Mucosa of rectum (tissue), 2 donors: ENCODE results near the gene SHMT2.

Source experiments
- H3K27ac ChIP-seq, 2 donors: one replicate each; pipeline ENCODE4 v1.7.0; 2013; ENCODE audit warnings: inconsistent platforms in 2 of 2, low read depth in 2 of 2, low read length in 2 of 2
- H3K27me3 ChIP-seq, 2 donors: one replicate each; pipeline ENCODE4 v1.7.0; 2013; ENCODE audit warnings: low read length in 2 of 2; ENCODE audit not compliant: control insufficient read depth in 2 of 2, insufficient read depth in 2 of 2
- H3K36me3 ChIP-seq, 2 donors: one replicate each; pipeline ENCODE4 v1.7.0; 2013; ENCODE audit warnings: low read length in 2 of 2; ENCODE audit not compliant: control insufficient read depth in 2 of 2, insufficient read depth in 2 of 2
- H3K4me1 ChIP-seq, 2 donors: one replicate each; pipeline ENCODE4 v1.7.0; 2013; ENCODE audit warnings: low read length in 2 of 2, mild to moderate bottlenecking in 1 of 2; ENCODE audit not compliant: control insufficient read depth in 2 of 2, insufficient read depth in 2 of 2
- H3K4me3 ChIP-seq, 2 donors: one replicate each; pipeline ENCODE4 v1.7.0; 2013; ENCODE audit warnings: low read length in 2 of 2
- H3K9ac ChIP-seq, 2 donors: one replicate each; pipeline ENCODE4 v1.7.0; 2013; ENCODE audit warnings: low read length in 2 of 2, low read depth in 1 of 2, mild to moderate bottlenecking in 1 of 2
- H3K9me3 ChIP-seq, 2 donors: one replicate each; pipeline ENCODE4 v1.7.0; 2013; ENCODE audit warnings: low read length in 2 of 2; ENCODE audit not compliant: control insufficient read depth in 2 of 2
- donor health status: healthy.
- donor health status: Normal muscosa, but diverticular disease.

SHMT2 gene

DNA sequence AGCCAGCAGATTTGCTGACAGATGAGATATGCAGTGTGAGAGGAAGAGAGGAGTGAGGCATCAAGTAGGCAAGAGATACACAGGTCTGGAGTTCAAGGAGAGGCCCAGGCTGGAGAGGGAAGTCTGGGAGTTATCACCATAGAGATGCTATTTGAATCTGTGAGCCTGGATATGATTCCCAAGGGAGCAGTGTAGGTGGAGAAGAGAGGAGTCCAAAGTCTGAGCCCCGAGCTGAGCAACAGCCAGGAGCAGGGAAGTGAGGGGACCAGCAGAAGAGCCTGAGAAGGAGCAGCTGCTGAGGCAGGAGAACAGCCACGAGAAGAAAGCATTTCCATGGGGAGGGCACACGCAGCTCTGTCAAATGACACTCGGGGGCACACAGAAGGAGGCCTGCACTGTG lies 33.1 kb upstream of the SHMT2 start:
- Histone ChIP-seq H3K4me3 (no peak overlapping the region), H3K9me3 (no peaks in the 10 kb centered on the region), H3K27me3 (no peaks in the 10 kb centered on the region), H3K36me3 (peaks cover 80 to 90% of the 10 kb centered on the region in 2 donors), H3K27ac (no peak overlapping the region), H3K9ac (no peak overlapping the region), H3K4me1 (no peaks in the 10 kb centered on the region)

DNA sequence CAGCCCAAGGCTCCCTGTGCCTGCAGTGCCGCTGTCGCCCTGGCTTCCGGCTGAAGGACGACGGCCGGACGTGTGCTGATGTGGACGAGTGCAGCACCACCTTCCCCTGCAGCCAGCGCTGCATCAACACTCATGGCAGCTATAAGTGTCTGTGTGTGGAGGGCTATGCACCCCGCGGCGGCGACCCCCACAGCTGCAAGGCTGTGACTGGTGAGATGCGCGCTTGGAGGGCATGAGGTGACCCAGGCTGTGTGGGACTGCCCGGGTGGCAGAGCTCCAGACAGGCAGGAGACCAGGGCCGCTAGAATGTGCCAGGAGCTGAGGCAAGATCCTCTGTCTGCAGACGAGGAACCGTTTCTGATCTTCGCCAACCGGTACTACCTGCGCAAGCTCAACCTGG lies 32.6 kb upstream of the SHMT2 start:
- Histone ChIP-seq H3K9ac (no peak overlapping the region), H3K36me3 (peaks cover 80 to 90% of the 10 kb centered on the region in 2 donors), H3K4me1 (no peaks in the 10 kb centered on the region)

DNA sequence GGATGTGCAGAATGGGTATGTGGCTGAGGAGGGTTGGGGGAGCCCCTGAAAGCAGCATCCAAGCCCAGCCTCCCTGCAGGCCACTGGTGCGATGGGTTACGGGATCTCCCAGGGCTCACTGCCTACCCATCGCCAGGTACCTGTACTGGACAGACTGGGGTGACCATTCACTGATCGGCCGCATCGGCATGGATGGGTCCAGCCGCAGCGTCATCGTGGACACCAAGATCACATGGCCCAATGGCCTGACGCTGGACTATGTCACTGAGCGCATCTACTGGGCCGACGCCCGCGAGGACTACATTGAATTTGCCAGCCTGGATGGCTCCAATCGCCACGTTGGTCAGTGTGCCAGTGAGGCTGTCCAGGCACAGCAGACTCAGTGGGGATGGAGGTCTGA lies 31.2 kb upstream of the SHMT2 start:
- H3K4me3 ChIP-seq: no peak overlapping the region
- H3K4me1 ChIP-seq: no peaks in the 10 kb centered on the region
- no peaks in the 10 kb centered on the region for H3K9me3 ChIP-seq
- H3K9ac ChIP-seq: no peak overlapping the region
- H3K36me3 ChIP-seq: peaks cover 79 to 90% of the 10 kb centered on the region in 2 donors
- no peak overlapping the region for H3K27ac ChIP-seq
- no peaks in the 10 kb centered on the region for H3K27me3 ChIP-seq

More for the DNA sequence above, 32.6 kb upstream of the SHMT2 start:
- no peaks in the 10 kb centered on the region for H3K9me3 ChIP-seq
- H3K27ac ChIP-seq: no peak overlapping the region
- H3K4me3 ChIP-seq: no peak overlapping the region
- H3K27me3 ChIP-seq: no peaks in the 10 kb centered on the region

DNA sequence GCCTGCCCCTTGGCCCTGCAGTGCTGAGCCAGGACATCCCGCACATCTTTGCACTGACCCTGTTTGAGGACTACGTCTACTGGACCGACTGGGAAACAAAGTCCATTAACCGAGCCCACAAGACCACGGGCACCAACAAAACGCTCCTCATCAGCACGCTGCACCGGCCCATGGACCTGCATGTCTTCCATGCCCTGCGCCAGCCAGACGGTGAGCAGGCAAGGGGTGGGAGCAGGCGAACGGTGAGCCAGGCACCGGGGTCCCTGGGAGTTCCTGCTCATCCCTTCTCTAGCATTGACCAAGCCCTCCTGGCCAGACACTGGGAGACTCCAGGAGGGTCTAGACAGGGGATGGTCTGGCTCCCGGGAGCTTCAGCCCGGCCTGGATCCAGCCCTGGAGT lies 30.3 kb upstream of the SHMT2 start:
- Histone ChIP-seq H3K9ac (no peak overlapping the region), H3K36me3 (peaks cover 78 to 90% of the 10 kb centered on the region in 2 donors), H3K4me3 (no peak overlapping the region), H3K27me3 (no peaks in the 10 kb centered on the region), H3K4me1 (no peaks in the 10 kb centered on the region), H3K27ac (no peak overlapping the region), H3K9me3 (no peaks in the 10 kb centered on the region)

DNA sequence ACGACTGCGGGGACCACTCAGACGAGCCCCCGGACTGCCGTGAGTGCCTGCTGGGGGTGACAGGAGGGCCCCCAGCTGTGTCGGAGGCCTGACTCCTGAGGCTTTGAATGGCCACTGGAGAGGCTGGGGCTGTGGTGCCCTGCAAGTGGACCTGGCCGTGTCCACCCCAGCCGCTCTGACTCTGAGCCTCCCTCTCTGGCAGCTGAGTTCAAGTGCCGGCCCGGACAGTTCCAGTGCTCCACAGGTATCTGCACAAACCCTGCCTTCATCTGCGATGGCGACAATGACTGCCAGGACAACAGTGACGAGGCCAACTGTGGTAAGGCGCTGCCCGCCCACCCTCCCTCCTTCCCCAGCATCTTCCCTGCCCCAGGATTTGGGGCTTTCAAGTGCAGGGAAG lies 29.0 kb upstream of the SHMT2 start:
- Histone ChIP-seq H3K9me3 (no peaks in the 10 kb centered on the region), H3K9ac (no peak overlapping the region), H3K4me3 (no peak overlapping the region), H3K27ac (no peak overlapping the region), H3K36me3 (peaks cover 79 to 87% of the 10 kb centered on the region in 2 donors), H3K4me1 (no peaks in the 10 kb centered on the region), H3K27me3 (no peaks in the 10 kb centered on the region)

DNA sequence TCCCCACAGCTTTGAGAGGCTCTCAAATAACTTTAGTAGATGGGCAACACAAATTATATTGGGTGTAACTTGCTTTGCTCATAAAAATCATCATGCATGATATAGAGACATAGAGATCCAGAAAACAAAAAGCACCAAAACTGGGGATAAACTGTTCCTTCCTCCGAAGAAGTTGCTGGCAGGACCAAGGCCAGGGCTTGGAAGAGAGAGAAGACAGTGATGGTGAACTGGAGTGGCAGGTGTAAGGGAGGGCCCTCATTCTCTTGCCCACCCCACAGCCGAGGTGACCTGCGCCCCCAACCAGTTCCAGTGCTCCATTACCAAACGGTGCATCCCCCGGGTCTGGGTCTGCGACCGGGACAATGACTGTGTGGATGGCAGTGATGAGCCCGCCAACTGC lies 28.3 kb upstream of the SHMT2 start:
- Histone ChIP-seq H3K27me3 (no peaks in the 10 kb centered on the region), H3K36me3 (peaks cover 80 to 88% of the 10 kb centered on the region in 2 donors), H3K27ac (no peak overlapping the region), H3K9ac (no peak overlapping the region), H3K9me3 (no peaks in the 10 kb centered on the region), H3K4me1 (no peaks in the 10 kb centered on the region), H3K4me3 (no peak overlapping the region)

DNA sequence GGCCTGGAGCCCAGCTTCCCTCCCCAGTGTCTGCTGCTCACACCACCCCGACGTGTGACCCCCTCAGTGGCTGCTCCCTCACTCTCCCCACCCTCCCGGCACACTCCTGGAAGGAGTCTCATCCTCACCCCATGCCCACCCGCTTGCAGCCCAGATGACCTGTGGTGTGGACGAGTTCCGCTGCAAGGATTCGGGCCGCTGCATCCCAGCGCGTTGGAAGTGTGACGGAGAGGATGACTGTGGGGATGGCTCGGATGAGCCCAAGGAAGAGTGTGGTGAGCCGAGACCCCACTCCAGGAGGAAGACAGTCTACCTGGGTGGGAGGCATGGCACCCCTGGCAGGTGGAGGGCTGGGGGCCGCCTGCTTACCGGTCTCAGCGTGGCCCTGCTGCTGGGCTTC lies 27.9 kb upstream of the SHMT2 start:
- peaks cover 82 to 88% of the 10 kb centered on the region in 2 donors for H3K36me3 ChIP-seq
- H3K4me3 ChIP-seq: no peak overlapping the region
- H3K27ac ChIP-seq: no peak overlapping the region
- H3K9me3 ChIP-seq: no peaks in the 10 kb centered on the region
- no peaks in the 10 kb centered on the region for H3K27me3 ChIP-seq
- H3K9ac ChIP-seq: no peak overlapping the region
- no peaks in the 10 kb centered on the region for H3K4me1 ChIP-seq

DNA sequence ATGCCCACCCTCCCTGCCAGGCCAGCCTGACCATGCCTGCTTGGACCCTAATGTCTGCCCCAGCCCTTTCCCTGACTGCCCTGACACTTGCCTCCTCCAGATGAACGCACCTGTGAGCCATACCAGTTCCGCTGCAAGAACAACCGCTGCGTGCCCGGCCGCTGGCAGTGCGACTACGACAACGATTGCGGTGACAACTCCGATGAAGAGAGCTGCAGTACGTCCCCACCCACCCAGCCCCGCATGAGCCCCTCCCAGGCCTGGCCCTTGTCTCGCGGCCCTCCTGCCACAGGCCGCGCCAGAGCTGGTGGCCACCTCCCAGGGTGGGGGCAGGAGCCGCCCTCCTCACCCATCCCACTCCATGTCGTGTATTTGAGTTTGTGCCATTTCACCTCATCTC lies 27.2 kb upstream of the SHMT2 start:
- Histone ChIP-seq H3K27ac (no peak overlapping the region), H3K4me1 (no peaks in the 10 kb centered on the region), H3K4me3 (no peak overlapping the region), H3K9ac (no peak overlapping the region), H3K27me3 (no peaks in the 10 kb centered on the region), H3K9me3 (no peaks in the 10 kb centered on the region), H3K36me3 (peaks cover 77 to 83% of the 10 kb centered on the region in 2 donors)

DNA sequence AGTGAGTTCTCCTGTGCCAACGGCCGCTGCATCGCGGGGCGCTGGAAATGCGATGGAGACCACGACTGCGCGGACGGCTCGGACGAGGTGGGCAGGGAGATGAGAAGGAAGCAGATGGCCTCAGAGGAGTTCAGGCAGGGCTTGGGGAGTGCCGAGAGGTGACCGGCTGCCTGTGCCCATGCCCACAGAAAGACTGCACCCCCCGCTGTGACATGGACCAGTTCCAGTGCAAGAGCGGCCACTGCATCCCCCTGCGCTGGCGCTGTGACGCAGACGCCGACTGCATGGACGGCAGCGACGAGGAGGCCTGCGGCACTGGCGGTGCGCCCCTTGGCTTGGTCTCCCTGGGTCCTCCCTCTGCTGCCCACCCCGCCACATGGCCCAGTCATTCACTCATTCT lies 26.3 kb upstream of the SHMT2 start:
- Histone ChIP-seq H3K36me3 (peaks cover 72 to 81% of the 10 kb centered on the region in 2 donors), H3K9ac (no peak overlapping the region), H3K27ac (no peak overlapping the region), H3K9me3 (no peaks in the 10 kb centered on the region), H3K4me1 (no peaks in the 10 kb centered on the region), H3K4me3 (no peak overlapping the region), H3K27me3 (no peaks in the 10 kb centered on the region)

DNA sequence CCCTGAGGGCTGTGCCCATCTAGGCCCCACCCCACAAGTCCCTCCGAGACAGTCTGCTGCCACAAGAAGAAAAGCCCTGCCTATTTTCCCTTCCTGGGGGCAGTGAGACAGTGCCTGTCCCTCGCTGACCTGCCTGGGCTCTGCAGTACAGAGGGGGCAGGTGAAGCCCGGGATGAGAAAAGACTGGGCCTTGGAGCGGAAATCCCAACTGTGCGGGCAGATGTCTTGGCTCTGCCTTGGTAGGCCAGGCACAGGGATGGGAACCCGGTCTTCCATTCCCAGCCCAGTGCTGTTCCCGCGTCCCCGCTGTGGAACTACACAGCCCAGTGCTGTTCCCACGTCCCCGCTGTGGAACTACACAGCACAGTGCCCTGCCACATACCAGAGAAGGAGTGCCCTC lies 25.7 kb upstream of the SHMT2 start:
- no peak overlapping the region for H3K9ac ChIP-seq
- no peaks in the 10 kb centered on the region for H3K27me3 ChIP-seq
- no peaks in the 10 kb centered on the region for H3K9me3 ChIP-seq
- H3K4me1 ChIP-seq: no peaks in the 10 kb centered on the region
- H3K27ac ChIP-seq: no peak overlapping the region
- peaks cover 69 to 80% of the 10 kb centered on the region in 2 donors for H3K36me3 ChIP-seq
- H3K4me3 ChIP-seq: no peak overlapping the region

DNA sequence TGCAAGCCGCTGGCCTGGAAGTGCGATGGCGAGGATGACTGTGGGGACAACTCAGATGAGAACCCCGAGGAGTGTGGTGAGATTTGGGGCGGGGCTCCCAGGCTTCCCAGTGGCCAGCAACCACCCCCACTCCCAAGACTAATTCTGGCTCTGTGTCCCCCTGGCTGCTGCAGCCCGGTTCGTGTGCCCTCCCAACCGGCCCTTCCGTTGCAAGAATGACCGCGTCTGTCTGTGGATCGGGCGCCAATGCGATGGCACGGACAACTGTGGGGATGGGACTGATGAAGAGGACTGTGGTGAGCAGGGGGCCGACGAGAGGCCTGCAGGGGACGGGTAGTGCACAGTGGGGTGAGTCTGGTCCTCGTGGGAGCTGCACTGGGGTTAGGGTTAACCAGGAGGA lies 25.1 kb upstream of the SHMT2 start:
- peaks cover 69 to 79% of the 10 kb centered on the region in 2 donors for H3K36me3 ChIP-seq
- no peaks in the 10 kb centered on the region for H3K27me3 ChIP-seq
- no peaks in the 10 kb centered on the region for H3K4me1 ChIP-seq
- no peak overlapping the region for H3K4me3 ChIP-seq
- no peak overlapping the region for H3K9ac ChIP-seq
- no peak overlapping the region for H3K27ac ChIP-seq
- H3K9me3 ChIP-seq: no peaks in the 10 kb centered on the region
